Ramos (cell line): ENCODE results near the gene OR2H1.

Experiments
- in situ Hi-C: fragments of 300-500 bp; cut with MboI; formaldehyde crosslinking; loops from one replicate; pipeline ENCODE4 v1.14.3; 2022; ENCODE audit warnings: low sequenced_read_pairs; ENCODE audit not compliant: unreplicated experiment

OR2H1 gene

DNA sequence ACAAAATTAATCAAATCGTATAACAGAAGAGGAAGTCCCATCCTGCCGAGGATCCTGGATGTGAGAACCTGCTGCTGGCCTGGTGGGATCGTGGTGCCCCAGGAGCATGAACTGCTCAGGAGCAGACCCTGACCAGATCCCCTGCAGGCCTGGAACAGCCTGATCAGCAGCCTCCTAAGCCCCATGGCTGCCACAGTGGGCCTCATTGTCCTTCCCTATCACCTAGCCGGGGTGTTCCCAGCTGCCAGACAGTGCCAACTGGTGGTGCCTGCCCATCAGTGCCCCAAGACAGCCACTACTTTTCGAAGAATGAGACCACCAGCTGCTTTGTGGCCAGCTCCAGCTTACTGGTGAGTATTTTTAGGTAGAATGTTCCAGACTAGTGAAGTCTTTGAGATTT is 50.4 kb downstream of the OR2H1 start:
- in situ Hi-C loops: no loop called here

DNA sequence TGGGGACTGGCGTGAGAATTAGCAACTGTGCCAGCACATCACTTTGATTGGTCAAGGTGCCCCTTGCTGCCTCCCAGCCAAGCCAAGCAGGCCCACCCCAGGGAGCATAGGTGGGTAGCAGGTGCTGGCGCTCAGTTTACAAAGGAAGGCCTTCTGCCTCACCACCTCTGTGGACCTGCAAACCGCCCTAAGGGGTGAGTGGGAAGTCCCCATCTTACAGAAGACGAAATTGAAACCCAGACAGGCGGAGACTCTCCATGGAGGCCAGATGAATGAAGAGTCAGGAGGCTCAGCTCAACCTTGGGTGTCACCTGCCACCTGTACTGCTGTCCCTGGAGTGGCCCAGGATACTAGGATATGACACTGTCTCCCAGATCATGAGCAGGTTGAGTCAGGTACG is 52.3 kb downstream of the OR2H1 start:
- in situ Hi-C loops: no loop called here

DNA sequence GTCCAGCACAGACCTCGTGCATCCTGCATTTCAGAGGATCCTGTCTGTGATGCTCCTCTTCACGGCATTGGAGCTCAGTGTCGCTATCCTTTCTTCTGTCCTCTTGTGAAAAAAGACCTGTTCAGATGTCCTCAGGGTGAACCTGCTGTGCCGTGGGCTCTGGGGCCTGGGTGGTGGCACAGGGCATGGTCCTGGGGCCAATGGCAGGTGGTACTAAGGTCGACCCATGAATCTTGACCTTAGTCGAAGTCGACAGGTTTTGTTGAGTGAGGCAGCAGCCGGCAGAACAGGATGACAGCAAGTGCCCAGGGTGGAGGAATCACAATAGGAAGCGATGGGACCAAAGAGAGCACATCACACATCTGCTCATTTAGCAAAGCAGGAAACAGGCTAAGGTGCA is 52.8 kb downstream of the OR2H1 start:
- in situ Hi-C loops: no loop called here

DNA sequence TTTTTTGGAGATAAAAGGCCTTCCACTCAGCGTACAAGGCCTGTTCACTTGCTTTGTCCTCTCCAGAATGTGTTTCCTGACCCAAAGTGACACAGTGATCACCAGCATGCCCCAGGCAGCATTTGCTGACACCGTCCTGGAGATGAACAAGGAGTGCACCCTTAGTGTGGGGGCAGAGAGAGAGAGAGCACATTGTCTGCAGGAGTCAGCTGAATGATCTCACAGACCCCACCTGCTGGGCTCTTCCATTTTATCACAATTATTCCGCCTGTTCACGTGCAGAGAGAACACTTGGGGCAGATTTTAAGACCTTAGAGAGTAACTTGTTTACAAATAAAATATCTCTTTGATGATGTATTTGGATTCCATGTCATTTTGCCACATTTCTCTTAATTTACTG is 53.2 kb downstream of the OR2H1 start:
- in situ Hi-C loops: no loop called here

DNA sequence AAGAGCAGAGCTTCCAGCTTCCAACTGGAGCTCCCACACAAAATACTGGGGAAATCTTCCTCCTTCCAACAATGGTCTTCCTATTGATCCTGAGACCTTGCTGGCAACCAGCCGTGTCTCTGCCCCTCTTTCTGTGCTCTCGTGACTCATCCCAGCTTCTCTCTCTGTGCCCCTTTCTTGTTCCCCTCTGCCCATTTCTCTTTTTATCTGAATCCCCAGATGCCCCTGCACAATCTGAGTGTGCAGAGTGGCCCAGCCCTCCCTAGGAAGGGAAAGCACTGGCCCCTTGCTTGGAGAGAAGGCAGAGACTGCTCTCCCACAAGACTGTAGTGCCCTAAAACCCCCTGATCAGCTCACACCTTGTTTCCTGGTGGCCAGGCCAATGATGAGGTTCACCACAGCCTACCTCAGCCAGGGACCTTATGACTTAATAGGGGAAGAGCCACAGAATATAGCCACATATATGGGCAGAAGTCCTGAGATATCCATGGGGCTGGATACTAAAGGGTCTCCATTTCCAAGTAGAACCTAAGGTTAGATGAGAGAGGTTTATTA is 53.9 kb downstream of the OR2H1 start:
- in situ Hi-C loops: no loop called here
